Measurements from ENCODE around the gene REM2. TPM values are rescaled to one million over a fixed set of nuclear protein-coding genes. Genes with fewer than 3 reads are reported as not detected.
A peak's percentile ranks its signal among the peaks of the same experiment; 100 is the strongest.

Gene REM2
- total RNA-seq, 1 experiment from 2014 or later: 0.18 TPM

GRCh38 chr14:22836301-22837113 is 46.5 kb upstream of the REM2 start, which contains the start of gene MMP14:
Gene MMP14, plus strand, starts transcription at chr14:22836585. Its CDS starts 233 bp downstream, at chr14:22836818.
- BruUV-seq (replicated peaks): no TSS peak
- Histone ChIP-seq H3K27me3 (ENCODE audit: control insufficient read depth, insufficient read depth, low read length) (no peaks in the 10 kb centered on the region), H3K4me1 (ENCODE audit: control insufficient read depth, insufficient read depth, low read length) (no peaks in the 10 kb centered on the region; the same call in none of the 2 replicates), H3K9me3 (ENCODE audit: control insufficient read depth, insufficient read depth, low read depth, low read length) (no peaks in the 10 kb centered on the region), H3K27ac (ENCODE audit: low read length) (peak within 1 kb of the TSS; percentile 68), H3K36me3 (ENCODE audit: control insufficient read depth, insufficient read depth, low read length) (peaks cover 3% of the 10 kb centered on the region; the same call in 1 of the 2 replicates), H3K4me3 (ENCODE audit: low read depth in 2 of 2, low read length in 2 of 2) (peak within 1 kb of the TSS; percentile 62 to 76)
- ATAC-seq (peak; percentile 77), DNase-seq (ENCODE audit: low read depth, low spot score) (no peak)
- CTCF ChIA-PET: interaction anchor here (0.7 kb wide), 1 partner anchor 461 kb away, joined by 6 read pairs; no protein-coding TSS in a partner anchor
- TF ChIP-seq REST (IDR thresholded peaks at IDR 0.05; ENCODE audit: insufficient read depth in 1 of 2, low read depth in 2 of 2, low read length in 1 of 2) (no peak), SIN3A (IDR thresholded peaks at IDR 0.05; ENCODE audit: borderline replicate concordance, insufficient read depth, low read depth, low read length) (peak; percentile 36; the same call in 1 of the 2 replicates), CTCF (IDR thresholded peaks at IDR 0.05) (no peak), TCF7L2 (IDR thresholded peaks at IDR 0.05; ENCODE audit: low read depth, low read length) (no peak)
- POLR2A ChIA-PET: interaction anchor here (0.6 to 1.4 kb wide), 3 partner anchors 13 to 82 kb away, joined by 3 to 9 read pairs (median 6); no protein-coding TSS in a partner anchor
- in situ Hi-C loops (cut with HindIII; ENCODE audit: low pct_unique_long_range_greater_than_20kb, low sequenced_read_pairs) (no loop called here), intact Hi-C loops (cut with micrococcal nuclease; ENCODE audit: unreplicated experiment) (no loop called here)

- H3K9me3 ChIP-seq (ENCODE audit: control insufficient read depth, insufficient read depth, low read depth, low read length): no peaks in the 10 kb centered on the region
- peak; percentile 80 for ATAC-seq
- POLR2A ChIA-PET: interaction anchor here (0.6 to 1.4 kb wide), 4 partner anchors 13 to 469 kb away, joined by 3 to 9 read pairs (median 4); no protein-coding TSS in a partner anchor
- peak overlapping the region; percentile 62 to 76 for H3K4me3 ChIP-seq (ENCODE audit: low read depth in 2 of 2, low read length in 2 of 2)
- intact Hi-C loops (cut with micrococcal nuclease; ENCODE audit: unreplicated experiment): no loop called here
- CTCF ChIA-PET: interaction anchor here (0.6 to 1.0 kb wide), 3 partner anchors 14 to 462 kb away, joined by 3 to 9 read pairs (median 6); no protein-coding TSS in a partner anchor
- no peak for TF ChIP-seq TCF7L2 (IDR thresholded peaks at IDR 0.05; ENCODE audit: low read depth, low read length)
- TF ChIP-seq REST (IDR thresholded peaks at IDR 0.05; ENCODE audit: insufficient read depth in 1 of 2, low read depth in 2 of 2, low read length in 1 of 2): no peak
- no peak for TF ChIP-seq POLR2AphosphoS5 (IDR thresholded peaks at IDR 0.05; ENCODE audit: low read depth, low read length)
- TF ChIP-seq SIN3A (IDR thresholded peaks at IDR 0.05; ENCODE audit: borderline replicate concordance, insufficient read depth, low read depth, low read length): no peak
- TF ChIP-seq CTCF (IDR thresholded peaks at IDR 0.05): no peak
- no peak for DNase-seq (ENCODE audit: low read depth, low spot score)
- no peaks in the 10 kb centered on the region; the same call in none of the 2 replicates for H3K4me1 ChIP-seq (ENCODE audit: control insufficient read depth, insufficient read depth, low read length)
- no TSS peak for BruUV-seq (replicated peaks)
- in situ Hi-C loops (cut with HindIII; ENCODE audit: low pct_unique_long_range_greater_than_20kb, low sequenced_read_pairs): no loop called here
- H3K27me3 ChIP-seq (ENCODE audit: control insufficient read depth, insufficient read depth, low read length): no peaks in the 10 kb centered on the region
- H3K27ac ChIP-seq (ENCODE audit: low read length): peak overlapping the region; percentile 68
- H3K36me3 ChIP-seq (ENCODE audit: control insufficient read depth, insufficient read depth, low read length): peaks cover 2% of the 10 kb centered on the region; the same call in 1 of the 2 replicates
These were observed 45.8 kb upstream of the REM2 start for GRCh38 chr14:22837114-22837749.
